ENCODE results near the gene GLYR1.
A peak's percentile ranks its signal among the peaks of the same experiment; 100 is the strongest.
"Not testable (repeated sequence)": the region's sequence is repeated elsewhere in the genome, so short reads cannot be mapped to it uniquely, and the experiment has no call there.

GLYR1 gene

DNA sequence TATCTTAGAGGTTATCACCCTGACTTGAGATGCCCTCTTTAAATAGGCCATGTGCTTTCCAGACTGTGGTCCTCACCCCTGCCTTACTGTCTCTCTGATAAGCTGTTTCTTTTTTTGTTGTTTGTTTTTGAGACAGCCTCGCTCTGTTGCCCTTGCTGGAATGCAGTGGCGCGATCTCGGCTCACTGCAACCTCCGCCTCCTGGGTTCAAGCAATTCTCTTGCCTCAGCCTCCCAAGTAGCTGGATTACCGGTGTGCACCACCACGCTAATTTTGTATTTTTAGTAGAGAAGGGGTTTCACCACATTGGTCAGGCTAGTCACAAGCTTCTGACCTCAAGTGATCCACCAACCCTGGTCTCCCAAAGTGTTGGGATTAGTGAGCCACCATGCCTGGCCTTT is 58.2 kb downstream of the GLYR1 start:
- no peak for DNase-seq (ENCODE audit: low read depth in 2 of 2)

DNA sequence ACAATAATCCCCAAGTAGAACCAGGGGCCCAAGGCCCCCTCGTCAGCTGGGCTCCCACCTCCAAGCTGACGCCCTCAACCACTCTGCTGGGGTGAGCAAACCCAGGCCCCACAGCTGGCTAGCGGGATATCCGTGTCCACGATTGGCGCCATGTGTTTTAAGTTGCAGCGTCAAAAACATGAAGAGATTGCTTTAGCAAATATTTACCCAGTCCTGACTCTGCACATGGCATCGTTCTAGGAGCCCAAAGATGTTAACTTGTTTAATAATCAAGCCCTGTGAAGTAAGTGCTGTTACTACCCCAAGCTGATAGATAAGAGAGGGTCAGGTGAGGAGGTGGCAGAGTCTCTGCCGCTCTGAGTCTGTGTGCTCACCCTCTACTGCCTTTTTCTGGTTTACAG is 58.6 kb downstream of the GLYR1 start:
- DNase-seq (ENCODE audit: low read depth in 2 of 2), result no peak

DNA sequence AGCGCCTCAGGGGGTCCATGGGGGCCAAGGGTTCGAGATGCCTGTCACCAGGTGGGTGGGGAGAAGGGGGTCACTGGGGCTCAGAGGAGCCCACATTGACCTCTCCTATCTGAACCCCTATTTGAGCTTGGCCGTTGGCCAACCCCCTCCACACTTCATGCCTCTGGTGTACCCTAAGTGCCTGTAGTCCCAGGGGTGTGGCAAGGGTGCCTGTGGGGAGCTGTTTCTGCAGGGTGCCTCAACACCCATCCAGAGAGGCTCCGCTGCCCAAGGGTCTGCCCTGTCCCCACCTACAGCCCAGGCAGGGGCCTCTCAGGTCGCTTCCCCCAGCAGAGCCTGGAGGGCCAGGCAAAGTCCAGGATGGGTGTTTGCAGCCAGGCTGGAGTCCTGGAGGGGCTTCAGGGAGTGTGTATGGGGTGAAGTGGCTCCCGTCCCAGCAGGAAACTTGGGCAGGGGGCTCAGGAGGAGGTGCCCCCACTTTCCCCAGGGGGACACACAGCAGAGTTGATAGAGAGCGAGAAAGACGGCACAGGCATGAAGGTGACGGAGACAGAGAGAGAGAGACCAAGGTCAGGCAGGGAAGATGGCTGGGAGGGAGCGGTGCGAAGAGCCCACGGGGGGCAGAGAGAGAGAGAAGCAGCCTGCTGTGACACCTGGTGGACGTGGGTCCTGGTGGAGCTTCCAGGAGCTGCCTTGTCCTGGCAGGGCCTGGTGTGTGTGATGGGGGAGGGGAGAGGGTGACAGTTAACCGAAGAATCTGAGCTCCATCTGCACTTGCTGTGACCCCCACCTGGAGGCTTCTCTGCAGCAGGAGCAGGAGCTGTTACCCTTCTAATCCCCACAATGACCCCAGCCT is 59.2 kb downstream of the GLYR1 start, which contains the start of gene SEPTIN12:
TSS of gene SEPTIN12 (minus strand) at position 719 of the 856 bp plus-strand sequence. CDS start at position 19, 700 bp downstream.
- DNase-seq (ENCODE audit: low read depth in 2 of 2), result no peak

- DNase-seq (ENCODE audit: low read depth in 2 of 2), result no peak
Measured at GRCh38 chr16:4787068-4787467, 60.0 kb downstream of the GLYR1 start.

DNA sequence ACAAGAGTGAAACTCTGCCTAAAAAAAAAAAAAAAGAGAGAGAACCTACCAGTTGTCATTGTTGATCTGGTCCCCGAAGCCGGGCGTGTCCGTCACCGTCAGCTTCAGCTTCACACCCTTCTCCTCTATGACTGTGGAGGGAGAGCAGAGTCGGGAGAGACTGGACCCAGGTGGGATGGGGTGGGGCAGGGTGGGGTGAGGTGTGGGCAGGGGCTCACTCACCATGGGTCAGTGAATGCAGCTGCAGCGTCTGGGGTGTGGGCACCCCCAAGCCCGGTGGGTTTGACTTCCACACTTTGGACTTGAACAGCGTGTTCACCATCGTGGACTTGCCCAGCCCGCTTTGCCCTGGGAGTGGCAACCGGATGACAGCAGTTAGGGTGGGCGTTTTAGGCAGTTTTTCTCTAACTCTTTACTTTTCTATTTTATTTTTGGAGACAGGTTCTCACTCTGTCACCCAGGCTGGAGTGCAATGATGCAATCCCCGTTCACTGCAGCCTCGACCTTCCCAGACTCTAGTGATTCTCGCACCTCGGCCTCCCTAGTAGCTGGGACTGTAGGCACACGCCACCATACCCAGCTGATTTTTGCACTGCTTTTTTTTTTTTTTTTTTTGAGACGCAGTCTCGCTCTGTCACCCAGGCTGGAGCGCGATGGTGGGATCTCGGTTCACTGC is 61.2 kb downstream of the GLYR1 start:
- no peak for DNase-seq (ENCODE audit: low read depth in 2 of 2)

- DNase-seq (ENCODE audit: low read depth in 2 of 2), result not testable (repeated sequence)
Measured at GRCh38 chr16:4784444-4784987, 62.6 kb downstream of the GLYR1 start.

DNA sequence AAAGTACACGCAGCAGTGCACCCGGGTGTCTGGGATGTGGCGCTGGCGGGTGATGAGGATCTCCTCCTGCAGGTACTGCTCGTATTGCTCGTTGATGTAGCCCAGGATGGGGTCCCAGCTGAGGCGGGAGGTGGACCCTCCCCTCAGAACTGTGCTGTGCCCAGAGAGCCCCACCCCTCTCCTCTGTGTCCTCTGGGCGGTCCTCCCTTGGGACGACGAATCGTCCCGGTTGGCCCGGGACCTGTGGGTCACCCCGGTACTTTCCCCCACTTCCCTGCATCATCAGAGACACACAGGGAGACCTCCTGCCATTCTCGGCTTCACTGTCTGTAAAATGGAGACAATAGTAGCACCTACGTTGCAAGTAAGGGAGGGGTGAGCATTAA is 63.1 kb downstream of the GLYR1 start:
- no peak for DNase-seq (ENCODE audit: low read depth in 2 of 2)

- no peak for DNase-seq (ENCODE audit: low read depth in 2 of 2)
Measured at GRCh38 chr16:4783251-4783950, 63.7 kb downstream of the GLYR1 start.

GRCh38 chr16:4780235-4780634 is 66.9 kb downstream of the GLYR1 start:
- no peak for DNase-seq (ENCODE audit: low read depth in 2 of 2)

GRCh38 chr16:4778050-4778392 is 69.1 kb downstream of the GLYR1 start:
- DNase-seq (ENCODE audit: low read depth in 2 of 2), result no peak

GRCh38 chr16:4777339-4778049 is 69.6 kb downstream of the GLYR1 start:
- no peak for DNase-seq (ENCODE audit: low read depth in 2 of 2)

- no peak for DNase-seq (ENCODE audit: low read depth in 2 of 2)
Measured at GRCh38 chr16:4776141-4776705, 70.9 kb downstream of the GLYR1 start.

GRCh38 chr16:4775005-4775404 is 72.1 kb downstream of the GLYR1 start:
- DNase-seq (ENCODE audit: low read depth in 2 of 2), result no peak

DNA sequence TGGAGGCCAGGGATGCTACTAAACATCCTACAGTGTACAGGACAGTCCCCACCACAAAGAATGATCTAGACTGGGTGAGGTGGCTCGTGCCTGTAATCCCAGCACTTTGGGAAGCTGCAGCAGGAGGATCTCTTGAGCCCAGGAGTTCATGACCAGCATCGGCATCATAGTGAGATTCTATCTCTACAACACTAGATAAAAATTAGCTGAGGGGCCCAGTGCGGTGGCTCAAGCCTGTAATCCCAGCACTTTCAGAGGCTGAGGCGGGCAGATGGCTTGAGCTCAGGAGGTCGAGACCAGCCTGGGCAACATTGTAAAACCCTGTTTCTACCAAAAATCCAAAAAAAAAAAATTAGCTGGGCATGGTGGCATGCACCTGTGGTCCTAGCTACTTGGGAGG is 74.7 kb downstream of the GLYR1 start:
- no peak for DNase-seq (ENCODE audit: low read depth in 2 of 2)

- DNase-seq (ENCODE audit: low read depth in 2 of 2), result no peak
Measured at GRCh38 chr16:4771646-4772045, 75.4 kb downstream of the GLYR1 start.

DNA sequence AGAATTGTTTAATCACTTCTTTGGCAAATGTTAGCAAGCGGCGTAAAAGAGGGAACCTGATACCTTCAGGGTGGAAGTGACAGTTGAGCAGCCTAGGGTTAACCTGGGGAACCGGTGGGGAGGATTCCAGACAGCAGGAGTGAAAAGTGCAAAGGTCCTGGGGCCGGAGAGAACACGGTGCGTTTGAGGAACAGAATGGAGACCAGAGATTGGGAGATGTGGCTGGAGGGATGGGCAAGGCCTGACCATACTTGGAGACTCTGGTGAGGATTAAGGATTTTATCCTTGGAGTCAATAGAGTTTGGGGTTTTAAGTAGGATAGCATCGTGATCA is 77.8 kb downstream of the GLYR1 start:
- no peak for DNase-seq (ENCODE audit: low read depth in 2 of 2)

- DNase-seq (ENCODE audit: low read depth in 2 of 2), result peak; percentile 63 to 64
Measured at GRCh38 chr16:4768549-4769305, 78.4 kb downstream of the GLYR1 start.

GRCh38 chr16:4767872-4768548 is 79.1 kb downstream of the GLYR1 start:
- DNase-seq (ENCODE audit: low read depth in 2 of 2), result no peak

DNA sequence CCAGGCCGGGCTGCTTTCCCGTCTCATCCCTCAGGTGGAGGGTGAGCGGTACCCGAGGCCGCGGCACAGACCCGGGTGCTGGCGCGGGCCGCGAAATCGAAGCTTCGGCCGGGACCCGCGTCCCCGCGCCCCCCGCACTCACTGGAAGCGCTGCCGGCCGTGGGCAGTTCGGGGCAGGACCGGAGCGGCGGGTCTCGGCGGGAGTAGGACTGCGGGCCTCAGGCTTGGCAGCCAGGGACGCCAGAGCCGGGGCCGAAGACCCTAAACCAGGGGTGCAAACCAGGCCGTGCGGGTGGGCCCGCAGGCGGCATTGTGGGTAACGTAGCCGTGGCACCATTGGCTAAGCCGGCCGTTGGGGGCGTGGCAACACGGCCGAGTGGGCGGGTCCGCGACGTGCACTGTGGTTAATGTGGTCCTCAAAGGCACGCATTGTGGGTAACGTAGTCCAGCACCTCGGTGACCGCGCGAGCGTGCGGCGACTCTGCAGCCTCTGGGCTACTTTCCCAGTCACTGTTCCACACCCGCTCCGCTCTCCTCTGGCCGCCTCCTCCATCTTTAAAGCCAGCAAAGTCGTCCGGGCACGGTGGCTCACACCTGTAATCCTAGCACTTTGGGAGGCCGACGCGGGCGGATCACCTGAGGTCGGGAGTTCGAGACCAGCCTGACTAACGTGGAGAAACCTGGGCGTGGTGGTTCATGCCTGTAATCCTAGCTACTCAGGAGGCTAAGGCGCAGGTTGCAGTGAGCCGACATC is 80.0 kb downstream of the GLYR1 start, which contains the start of gene ZNF500:
TSS of gene ZNF500 (minus strand) at position 288 of the 754 bp plus-strand sequence. CDS start 1,184 bp downstream, outside the sequence.
- peak; percentile 95 for DNase-seq (ENCODE audit: low read depth in 2 of 2)
